GM12892 (cell line): ENCODE measurements around the gene COPS7A.

Source experiments
- DNase-seq: peaks from one replicate; pipeline ENCODE4 v3.0.0; 2011; ENCODE audit not compliant: insufficient read length
- FAIRE-seq: peaks from 2 replicates; lab custom pipeline; 2011; peaks lifted over from hg19 to GRCh38; lab: Jason Lieb, UNC
- POLR2A ChIP-seq: IDR thresholded peaks from 2 replicates; pipeline ENCODE4 v1.6.1; 2011; ENCODE audit warnings: low read depth, low read length, control low read depth
- POLR2AphosphoS5 ChIP-seq: IDR thresholded peaks from 2 replicates; pipeline ENCODE4 v1.6.1; 2011; ENCODE audit warnings: low read depth, low read length, control low read depth
- TAF1 ChIP-seq: IDR thresholded peaks from 2 replicates; pipeline ENCODE4 v1.6.1; 2011; ENCODE audit warnings: low read depth, mild to moderate bottlenecking, control low read depth, low read length, borderline replicate concordance

COPS7A gene

GRCh38 chr12:6745741-6746525 lies 22.1 kb downstream of the COPS7A start:
- FAIRE-seq: peak; percentile 64
- TF ChIP-seq POLR2A (peak; percentile 48; the same call in 1 of the 2 replicates), TAF1 (no peak), POLR2AphosphoS5 (no peak)
- no peak for DNase-seq

GRCh38 chr12:6747216-6747615 lies 23.4 kb downstream of the COPS7A start:
- TF ChIP-seq POLR2A (no peak), POLR2AphosphoS5 (no peak), TAF1 (no peak)
- DNase-seq (no peak), FAIRE-seq (no peak)

GRCh38 chr12:6748761-6749160 lies 24.9 kb downstream of the COPS7A start:
- no peak for TF ChIP-seq TAF1
- FAIRE-seq (no peak), DNase-seq (no peak)

- DNase-seq (no peak), FAIRE-seq (no peak)
- TF ChIP-seq POLR2AphosphoS5: no peak
Observed at GRCh38 chr12:6750506-6750905, 26.7 kb downstream of the COPS7A start.

GRCh38 chr12:6751767-6752166 lies 27.9 kb downstream of the COPS7A start:
- TF ChIP-seq TAF1 (no peak), POLR2AphosphoS5 (no peak), POLR2A (no peak)
- DNase-seq: no peak
- no peak for FAIRE-seq

GRCh38 chr12:6752167-6752920 lies 28.5 kb downstream of the COPS7A start:
- no peak for DNase-seq
- TF ChIP-seq TAF1 (no peak), POLR2A (no peak), POLR2AphosphoS5 (no peak)
- FAIRE-seq: peak; percentile 33

- FAIRE-seq (peak; percentile 99), DNase-seq (peak; percentile 98)
- peak; percentile 73 for TF ChIP-seq TAF1
- 0 out of 2 replicates have a peak, but pooled peaks have one; percentile 52 for TF ChIP-seq POLR2AphosphoS5
- peak; percentile 90 for TF ChIP-seq POLR2A
Observed at GRCh38 chr12:6752921-6753771, 29.3 kb downstream of the COPS7A start, which contains the start of gene MLF2. Gene MLF2 (minus strand): TSS chr12:6753141. CDS start chr12:6752334, 807 bp downstream.

- no peak for FAIRE-seq
- TF ChIP-seq POLR2A: no peak
- TF ChIP-seq POLR2AphosphoS5: no peak
- no peak for TF ChIP-seq TAF1
- DNase-seq: no peak
Observed at GRCh38 chr12:6753772-6754356, 30.0 kb downstream of the COPS7A start.

- DNase-seq (no peak), FAIRE-seq (no peak)
- TF ChIP-seq POLR2AphosphoS5: no peak
- no peak for TF ChIP-seq POLR2A
- TF ChIP-seq TAF1: no peak
Observed at GRCh38 chr12:6754411-6754810, 30.6 kb downstream of the COPS7A start.

GRCh38 chr12:6757028-6757690 lies 33.3 kb downstream of the COPS7A start:
- no peak for FAIRE-seq
- TF ChIP-seq POLR2A (no peak), TAF1 (no peak), POLR2AphosphoS5 (no peak)
- no peak for DNase-seq
